DND-41 (cell line): ENCODE data around the gene ANAPC10.

Source experiments
- ATAC-seq: fragments of 200-7000 bp; cut with Tn5 transposase; 3 replicates; pipeline ENCODE4 v1.9.1; 2021; ENCODE audit warnings: low read depth; ENCODE audit not compliant: insufficient read depth
- DNase-seq: peaks from one replicate; pipeline ENCODE4 v3.0.0-alpha.2; 2020
- H2AFZ ChIP-seq: 2 replicates; pipeline ENCODE4 v1.6.0; 2012; ENCODE audit warnings: low read depth, low read length
- H3K27ac ChIP-seq: 2 replicates; pipeline ENCODE4 v1.5.1; 2012; ENCODE audit warnings: low read length, inconsistent platforms
- H3K27me3 ChIP-seq: fragments of 200-600 bp; sonication (generic); 2 replicates; pipeline ENCODE4 v1.6.0; 2012; ENCODE audit warnings: low read length, mild to moderate bottlenecking, inconsistent platforms; ENCODE audit not compliant: insufficient read depth, poor library complexity
- H3K36me3 ChIP-seq: 2 replicates; pipeline ENCODE4 v1.5.1; 2012; ENCODE audit warnings: low read length, inconsistent platforms; ENCODE audit not compliant: insufficient read depth
- H3K4me1 ChIP-seq: 2 replicates; pipeline ENCODE4 v1.5.1; 2012; ENCODE audit warnings: mild to moderate bottlenecking, low read length; ENCODE audit not compliant: insufficient read depth
- H3K4me2 ChIP-seq: 2 replicates; pipeline ENCODE4 v1.6.0; 2012; ENCODE audit warnings: mild to moderate bottlenecking, moderate library complexity, low read length, inconsistent platforms; ENCODE audit not compliant: insufficient read depth
- H3K4me3 ChIP-seq, 2 experiments: fragments of 200-600 bp in 1 of 2; shearing (Covaris generic) in 1 of 2; 2 replicates each; pipeline ENCODE4 v1.5.1; 2012 to 2016; ENCODE audit warnings: inconsistent platforms in 2 of 2, low read length in 2 of 2, mild to moderate bottlenecking in 2 of 2, low read depth in 1 of 2, moderate library complexity in 1 of 2
- H3K79me2 ChIP-seq: 2 replicates; pipeline ENCODE4 v1.6.0; 2012; ENCODE audit warnings: low read length, inconsistent platforms; ENCODE audit not compliant: insufficient read depth
- H3K9ac ChIP-seq: 2 replicates; pipeline ENCODE4 v1.6.0; 2012; ENCODE audit warnings: low read depth, mild to moderate bottlenecking, inconsistent platforms, low read length, moderate library complexity
- H3K9me3 ChIP-seq: 2 replicates; pipeline ENCODE4 v1.5.1; 2012; ENCODE audit warnings: low read length, moderate library complexity, mild to moderate bottlenecking, inconsistent platforms; ENCODE audit not compliant: insufficient read depth, severe bottlenecking
- H4K20me1 ChIP-seq: 2 replicates; pipeline ENCODE4 v1.6.0; 2012; ENCODE audit warnings: low read length; ENCODE audit not compliant: insufficient read depth
- EZH2 ChIP-seq: IDR thresholded peaks from 3 replicates; pipeline ENCODE4 v1.6.1; 2012; ENCODE audit warnings: borderline replicate concordance, low read depth, mild to moderate bottlenecking, moderate library complexity, low read length, inconsistent platforms; ENCODE audit not compliant: severe bottlenecking
- TF ChIP-seq, protein P1 (sequence below): IDR thresholded peaks from 2 replicates; pipeline ENCODE4 v1.5.1; 2012; ENCODE audit warnings: borderline replicate concordance, low read length, moderate library complexity, mild to moderate bottlenecking; ENCODE audit not compliant: poor library complexity, severe bottlenecking; ENCODE audit errors: extremely low read depth

ANAPC10 gene

DNA sequence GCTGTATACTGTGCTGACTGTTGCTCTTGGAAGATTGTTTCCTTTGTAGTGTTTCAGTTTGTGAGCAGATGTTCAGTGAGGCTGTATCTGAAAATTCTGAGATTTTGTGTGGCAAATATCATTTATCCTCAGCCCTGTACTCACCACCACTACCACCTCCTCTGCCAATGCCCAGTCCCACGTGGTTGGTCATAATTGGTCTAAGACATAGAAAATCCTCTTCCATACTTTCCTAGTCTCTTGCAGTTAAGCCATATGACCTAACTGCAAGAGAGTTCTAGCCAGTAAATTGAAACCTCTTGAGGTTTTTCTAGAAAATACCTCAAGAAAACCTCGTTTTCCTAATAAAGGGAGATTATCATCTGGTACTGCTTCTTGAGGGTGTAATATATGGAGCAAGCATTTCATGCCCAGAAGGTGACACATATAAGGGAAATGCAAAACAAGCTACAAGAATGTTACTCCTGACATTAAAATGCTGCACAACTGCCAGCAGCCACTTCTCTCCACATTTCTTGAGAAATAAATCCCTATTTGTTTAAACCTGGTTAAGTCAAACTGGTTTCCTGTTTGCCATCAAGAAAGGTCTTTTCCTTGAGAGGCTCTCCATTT lies 32.9 kb upstream of the ANAPC10 start:
- H3K4me2 ChIP-seq, result no peak overlapping the region
- TF ChIP-seq, protein P1, sequence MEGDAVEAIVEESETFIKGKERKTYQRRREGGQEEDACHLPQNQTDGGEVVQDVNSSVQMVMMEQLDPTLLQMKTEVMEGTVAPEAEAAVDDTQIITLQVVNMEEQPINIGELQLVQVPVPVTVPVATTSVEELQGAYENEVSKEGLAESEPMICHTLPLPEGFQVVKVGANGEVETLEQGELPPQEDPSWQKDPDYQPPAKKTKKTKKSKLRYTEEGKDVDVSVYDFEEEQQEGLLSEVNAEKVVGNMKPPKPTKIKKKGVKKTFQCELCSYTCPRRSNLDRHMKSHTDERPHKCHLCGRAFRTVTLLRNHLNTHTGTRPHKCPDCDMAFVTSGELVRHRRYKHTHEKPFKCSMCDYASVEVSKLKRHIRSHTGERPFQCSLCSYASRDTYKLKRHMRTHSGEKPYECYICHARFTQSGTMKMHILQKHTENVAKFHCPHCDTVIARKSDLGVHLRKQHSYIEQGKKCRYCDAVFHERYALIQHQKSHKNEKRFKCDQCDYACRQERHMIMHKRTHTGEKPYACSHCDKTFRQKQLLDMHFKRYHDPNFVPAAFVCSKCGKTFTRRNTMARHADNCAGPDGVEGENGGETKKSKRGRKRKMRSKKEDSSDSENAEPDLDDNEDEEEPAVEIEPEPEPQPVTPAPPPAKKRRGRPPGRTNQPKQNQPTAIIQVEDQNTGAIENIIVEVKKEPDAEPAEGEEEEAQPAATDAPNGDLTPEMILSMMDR, result no peak
- TF ChIP-seq EZH2, result no peak
- no peaks in the 10 kb centered on the region for H3K9me3 ChIP-seq
- H3K36me3 ChIP-seq, result peaks cover 72% of the 10 kb centered on the region
- H3K4me3 ChIP-seq, result no peak overlapping the region
- no peak overlapping the region for H2AFZ ChIP-seq
- ATAC-seq (peak; percentile 61), DNase-seq (no peak)
- peaks cover 6% of the 10 kb centered on the region; the same call in 1 of the 2 replicates for H4K20me1 ChIP-seq
- H3K27ac ChIP-seq, result peak overlapping the region; percentile 65
- H3K4me1 ChIP-seq, result peaks cover 18% of the 10 kb centered on the region
- H3K79me2 ChIP-seq, result no peaks in the 10 kb centered on the region
- no peak overlapping the region for H3K9ac ChIP-seq
- H3K27me3 ChIP-seq, result no peaks in the 10 kb centered on the region

DNA sequence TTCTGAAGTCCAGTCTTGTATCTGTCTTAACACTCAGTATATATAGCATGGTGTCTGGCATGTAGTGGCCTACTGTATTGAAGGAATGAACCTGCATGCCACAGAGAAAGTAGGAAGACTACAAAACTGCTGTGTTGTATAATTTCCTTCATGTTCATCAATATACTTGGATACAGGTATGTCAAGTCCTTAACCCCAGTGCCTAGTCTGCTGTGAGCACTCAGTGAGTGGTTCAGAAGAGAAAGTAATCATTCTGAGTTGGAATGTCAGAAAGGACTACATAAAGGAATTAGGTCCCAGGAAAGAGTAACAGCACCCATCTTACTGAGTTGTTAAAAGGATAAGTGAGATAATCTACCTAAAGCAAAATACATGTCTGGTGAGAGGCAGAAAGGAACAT lies 32.1 kb upstream of the ANAPC10 start:
- DNase-seq (no peak), ATAC-seq (peak; percentile 17; the same call in 2 of the 3 replicates)
- Histone ChIP-seq H3K9me3 (no peaks in the 10 kb centered on the region), H2AFZ (no peak overlapping the region), H3K36me3 (peaks cover 73% of the 10 kb centered on the region), H3K27me3 (no peaks in the 10 kb centered on the region), H4K20me1 (peaks cover 6% of the 10 kb centered on the region; the same call in 1 of the 2 replicates), H3K27ac (peak overlapping the region; percentile 65), H3K4me3 (no peak overlapping the region), H3K9ac (no peak overlapping the region), H3K4me1 (peaks cover 18% of the 10 kb centered on the region), H3K4me2 (no peak overlapping the region), H3K79me2 (no peaks in the 10 kb centered on the region)
- TF ChIP-seq, protein P1, result no peak
- TF ChIP-seq EZH2, result no peak

DNA sequence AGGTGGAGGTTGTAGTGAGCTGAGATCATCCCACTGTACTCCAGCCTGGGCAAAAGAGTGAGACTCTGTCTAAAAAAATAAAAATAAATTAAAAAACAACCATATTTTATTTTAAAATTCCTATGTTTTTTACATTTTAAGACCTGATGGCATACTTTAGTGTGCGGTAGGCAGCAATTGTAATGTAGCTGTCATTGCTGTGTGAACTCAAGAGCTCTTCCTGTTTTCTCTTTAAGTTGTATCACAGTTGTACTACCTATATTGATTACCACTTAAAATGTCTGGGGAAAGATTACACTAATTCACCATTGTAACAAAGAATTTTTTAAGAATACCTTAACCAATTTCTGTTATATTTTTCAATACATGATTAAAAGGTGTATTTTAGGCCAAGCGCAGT lies 27.4 kb upstream of the ANAPC10 start:
- TF ChIP-seq, protein P1, result no peak
- no peak for TF ChIP-seq EZH2
- H3K36me3 ChIP-seq, result peaks cover 95% of the 10 kb centered on the region
- no peak for ATAC-seq
- H4K20me1 ChIP-seq, result 0 out of 2 replicates have a peak, but pooled peaks cover 3% of the 10 kb centered on the region
- H3K9ac ChIP-seq, result no peak overlapping the region
- DNase-seq, result no peak
- no peak overlapping the region for H3K4me2 ChIP-seq
- peaks cover 8% of the 10 kb centered on the region for H3K4me1 ChIP-seq
- H2AFZ ChIP-seq, result no peak overlapping the region
- no peaks in the 10 kb centered on the region for H3K27me3 ChIP-seq
- no peaks in the 10 kb centered on the region; the same call in 1 of the 2 replicates for H3K79me2 ChIP-seq
- no peaks in the 10 kb centered on the region for H3K9me3 ChIP-seq
- H3K27ac ChIP-seq, result no peak overlapping the region
- no peak overlapping the region for H3K4me3 ChIP-seq
